GM23338 (cell line): ENCODE data around the gene KIRREL3. TPM values are rescaled to one million over a fixed set of nuclear protein-coding genes. Genes with fewer than 3 reads are reported as not detected.

Source experiments
- ATAC-seq: fragments of 200-7000 bp; cut with Tn5 transposase; 3 replicates; pipeline ENCODE4 v1.9.1; 2020
- DNase-seq: peaks from one replicate; pipeline ENCODE4 v3.0.0-alpha.2; 2015; ENCODE audit warnings: low spot score
- H2AFZ ChIP-seq: fragments of 200-600 bp; sonication (generic); 2 replicates; pipeline ENCODE4 v1.8.0; 2016; ENCODE audit warnings: antibody characterized with exemption, mild to moderate bottlenecking, moderate library complexity
- H3F3A ChIP-seq: fragments of 200-600 bp; sonication (generic); replicated peaks from 2 replicates; pipeline ENCODE4 v1.8.0; 2017; ENCODE audit warnings: antibody characterized with exemption, mixed run types, low read depth
- H3K27ac ChIP-seq: fragments of 200-600 bp; sonication (generic); 2 replicates; pipeline ENCODE4 v1.6.1; 2016; ENCODE audit warnings: low read depth
- H3K27me3 ChIP-seq: fragments of 200-600 bp; sonication (generic); 2 replicates; pipeline ENCODE4 v1.8.0; 2016; ENCODE audit warnings: mild to moderate bottlenecking, mixed run types, moderate library complexity; ENCODE audit not compliant: insufficient read depth
- H3K36me3 ChIP-seq: fragments of 200-600 bp; sonication (generic); 2 replicates; pipeline ENCODE4 v1.8.0; 2016; ENCODE audit warnings: mild to moderate bottlenecking; ENCODE audit not compliant: insufficient read depth
- H3K4me1 ChIP-seq: fragments of 200-600 bp; sonication (generic); 2 replicates; pipeline ENCODE4 v1.8.0; 2016; ENCODE audit warnings: mild to moderate bottlenecking, moderate library complexity; ENCODE audit not compliant: insufficient read depth
- H3K4me2 ChIP-seq: fragments of 200-600 bp; sonication (generic); 2 replicates; pipeline ENCODE4 v1.7.1; 2017; ENCODE audit warnings: mixed run types
- H3K4me3 ChIP-seq: fragments of 200-600 bp; sonication (generic); 2 replicates; pipeline ENCODE4 v1.6.1; 2016; ENCODE audit warnings: mixed run types
- H3K79me2 ChIP-seq: fragments of 200-600 bp; sonication (generic); replicated peaks from 2 replicates; pipeline ENCODE4 v1.8.0; 2017; ENCODE audit warnings: mild to moderate bottlenecking; ENCODE audit not compliant: insufficient read depth
- H3K9me2 ChIP-seq: fragments of 200-600 bp; sonication (generic); 2 replicates; pipeline ENCODE4 v1.8.0; 2017; ENCODE audit not compliant: insufficient read depth
- H4K20me1 ChIP-seq: fragments of 200-600 bp; sonication (generic); replicated peaks from 2 replicates; pipeline ENCODE4 v1.8.0; 2017; ENCODE audit warnings: mild to moderate bottlenecking; ENCODE audit not compliant: insufficient read depth
- H3K27ac Mint-ChIP-seq: 2 replicates; pipeline ENCODE4 v1.8.0; 2020; ENCODE audit warnings: inconsistent platforms, mild to moderate bottlenecking, moderate library complexity, mixed read lengths
- H3K27me3 Mint-ChIP-seq: 3 replicates; pipeline ENCODE4 v1.8.0; 2022; ENCODE audit warnings: low read depth, mild to moderate bottlenecking, moderate library complexity, mixed read lengths, inconsistent platforms; ENCODE audit not compliant: insufficient read depth, poor library complexity
- H3K36me3 Mint-ChIP-seq: 3 replicates; pipeline ENCODE4 v1.8.0; 2021; ENCODE audit warnings: low read depth, mild to moderate bottlenecking, inconsistent platforms, moderate library complexity, mixed read lengths
- H3K4me1 Mint-ChIP-seq: 3 replicates; pipeline ENCODE4 v1.8.0; 2020; ENCODE audit warnings: mild to moderate bottlenecking, inconsistent platforms, mixed read lengths
- H3K4me3 Mint-ChIP-seq: 3 replicates; pipeline ENCODE4 v1.8.0; 2021; ENCODE audit warnings: moderate library complexity, mild to moderate bottlenecking, inconsistent platforms, mixed read lengths
- H3K9me3 Mint-ChIP-seq: 3 replicates; pipeline ENCODE4 v1.8.0; 2020; ENCODE audit warnings: moderate library complexity, mild to moderate bottlenecking, inconsistent platforms, mixed read lengths
- CREB1 ChIP-seq: fragments of 250-450 bp; sonication (Bioruptor Pico); IDR thresholded peaks from 2 replicates; pipeline ENCODE4 v1.5.0; 2020; ENCODE audit warnings: low read depth, mild to moderate bottlenecking, moderate library complexity
- CTCF ChIP-seq, 2 experiments: fragments of 200-600 bp in 1 of 2; sonication (generic) in 1 of 2; conservative IDR thresholded peaks; 2 replicates each; pipeline versions ENCODE4 v1.5.1 to v1.6.1; 2016 to 2017; ENCODE audit warnings: antibody characterized with exemption in 2 of 2, low read depth in 2 of 2, mild to moderate bottlenecking in 2 of 2, moderate library complexity in 1 of 2
- ETS1 ChIP-seq: IDR thresholded peaks from 2 replicates; pipeline ENCODE4 v1.6.1; 2016; ENCODE audit warnings: antibody characterized with exemption
- EZH2phosphoT487 ChIP-seq: fragments of 200-600 bp; sonication (generic); IDR thresholded peaks from one replicate; pipeline ENCODE4 v1.8.1; 2018; ENCODE audit warnings: antibody characterized with exemption; ENCODE audit not compliant: unreplicated experiment
- JUNB ChIP-seq: IDR thresholded peaks from one replicate; pipeline ENCODE4 v1.6.1; 2016; ENCODE audit warnings: antibody characterized with exemption; ENCODE audit not compliant: unreplicated experiment
- NANOG ChIP-seq: IDR thresholded peaks from 2 replicates; pipeline ENCODE4 v1.6.1; 2016; ENCODE audit warnings: antibody characterized with exemption, borderline replicate concordance
- POLR2AphosphoS5 ChIP-seq: IDR thresholded peaks from 2 replicates; pipeline ENCODE4 v1.6.1; 2016; ENCODE audit warnings: antibody characterized with exemption, low read depth
- REST ChIP-seq: IDR thresholded peaks from one replicate; pipeline ENCODE4 v1.6.1; 2018; ENCODE audit warnings: antibody characterized with exemption; ENCODE audit not compliant: unreplicated experiment
- ZNF331 ChIP-seq: fragments of 250-450 bp; sonication (Bioruptor Pico); IDR thresholded peaks from 2 replicates; pipeline ENCODE4 v1.5.0; 2020; ENCODE audit warnings: low read depth, mild to moderate bottlenecking, moderate library complexity
- polyA plus RNA-seq: library from polyadenylated mRNA; unstranded; fragments of >200 nt; fragmentation: Nextera tagmentation; extraction: Ambion mirVana; gene quantifications from 2 replicates; pipeline ENCODE4 v1.2.1, GENCODE V29; 2016
- total RNA-seq: library from RNA; depleted of rRNA; stranded (reverse); fragments of >200 nt; shearing (Covaris generic); gene quantifications from 2 replicates; pipeline ENCODE4 v1.2.3, GENCODE V29; 2014

Gene KIRREL3
- total and polyA plus RNA-seq, 2 experiments from 2014 or later, result 0.13 to 1.5 TPM

GRCh38 chr11:126602993-126603392 lies 397.6 kb downstream of the KIRREL3 start (continued):
- TF ChIP-seq REST (no peak), CTCF (conservative IDR thresholded peaks at IDR 0.05; ENCODE audit: low read depth in 2 of 2) (no peak), POLR2AphosphoS5 (no peak), EZH2phosphoT487 (no peak), NANOG (no peak)

- no peaks in the 10 kb centered on the region for H4K20me1 ChIP-seq
- H3K27ac ChIP-seq, result peak overlapping the region; percentile 84; the same call in 1 of the 2 replicates
- H3K4me1 ChIP-seq, result peaks cover 29% of the 10 kb centered on the region
- H2AFZ ChIP-seq, result no peak overlapping the region; the same call in 1 of the 2 replicates
- H3K4me3 ChIP-seq, result no peak overlapping the region
- TF ChIP-seq ZNF331 (CRISPR knock-in tag) (no peak), CREB1 (no peak), POLR2AphosphoS5 (no peak), ETS1 (no peak), NANOG (no peak), JUNB (no peak)
- no peaks in the 10 kb centered on the region for H3K27me3 ChIP-seq
- no peaks in the 10 kb centered on the region; the same call in 1 of the 2 replicates for H3K9me2 ChIP-seq
- no peak for ATAC-seq
- H3K36me3 Mint-ChIP-seq, result no peaks in the 10 kb centered on the region
- H3F3A ChIP-seq, result no peaks in the 10 kb centered on the region
- H3K79me2 ChIP-seq, result no peaks in the 10 kb centered on the region
- H3K4me1 Mint-ChIP-seq, result peaks cover 39% of the 10 kb centered on the region
- no peak overlapping the region for H3K27ac Mint-ChIP-seq
- H3K27me3 Mint-ChIP-seq, result peaks cover 29% of the 10 kb centered on the region
- no peak overlapping the region for H3K4me3 Mint-ChIP-seq
- DNase-seq, result no peak
- no peaks in the 10 kb centered on the region for H3K36me3 ChIP-seq
- H3K4me2 ChIP-seq, result peak overlapping the region; percentile 71; the same call in 1 of the 2 replicates
- H3K9me3 Mint-ChIP-seq, result peaks cover 6% of the 10 kb centered on the region
These were observed 398.1 kb downstream of the KIRREL3 start for GRCh38 chr11:126602349-126602940.
